Liver (tissue), 3 donors: Measurements from ENCODE around the gene RCAN2.

Experiments
- ATF3 ChIP-seq: IDR thresholded peaks from 2 replicates; pipeline ENCODE4 v1.6.1; 2016; ENCODE audit warnings: antibody characterized with exemption
- CTCF ChIP-seq: fragments of 150-350 bp; IDR thresholded peaks from 2 replicates; pipeline ENCODE4 v1.5.1; 2017; ENCODE audit warnings: improper control_type of control experiment, low read depth, low read length; ENCODE audit not compliant: missing input control
- EGR1 ChIP-seq, 2 donors: IDR thresholded peaks; 2 replicates each; pipeline ENCODE4 v1.6.1; 2016 to 2018; ENCODE audit warnings: antibody characterized with exemption in 2 of 2, low read depth in 2 of 2
- FOXA1 ChIP-seq: IDR thresholded peaks from 2 replicates; pipeline ENCODE4 v1.6.1; 2016; ENCODE audit warnings: antibody characterized with exemption
- GABPA ChIP-seq, 2 donors: IDR thresholded peaks in 1 of 2; conservative IDR thresholded peaks in 1 of 2; 2 replicates each; pipeline ENCODE4 v1.6.1; 2016; ENCODE audit warnings: antibody characterized with exemption in 2 of 2, mild to moderate bottlenecking in 1 of 2, moderate library complexity in 1 of 2
- JUND ChIP-seq, 2 donors: IDR thresholded peaks; 2 replicates each; pipeline ENCODE4 v1.6.1; 2016; ENCODE audit warnings: antibody characterized with exemption in 2 of 2
- MAX ChIP-seq: IDR thresholded peaks from 2 replicates; pipeline ENCODE4 v1.6.1; 2016; ENCODE audit warnings: antibody characterized with exemption
- RAD21 ChIP-seq, 2 donors: IDR thresholded peaks; 2 replicates each; pipeline ENCODE4 v1.6.1; 2016; ENCODE audit warnings: antibody characterized with exemption in 2 of 2, mild to moderate bottlenecking in 2 of 2
- REST ChIP-seq: IDR thresholded peaks from 2 replicates; pipeline ENCODE4 v1.6.1; 2016; ENCODE audit warnings: antibody characterized with exemption, mild to moderate bottlenecking
- RXRA ChIP-seq, 2 donors: IDR thresholded peaks; 2 replicates each; pipeline ENCODE4 v1.6.1; 2017 to 2018; ENCODE audit warnings: antibody characterized with exemption in 2 of 2, mild to moderate bottlenecking in 1 of 2
- SP1 ChIP-seq: IDR thresholded peaks from 2 replicates; pipeline ENCODE4 v1.6.1; 2018; ENCODE audit warnings: antibody characterized with exemption, mild to moderate bottlenecking
- TAF1 ChIP-seq: conservative IDR thresholded peaks from 2 replicates; pipeline ENCODE4 v1.6.1; 2016; ENCODE audit warnings: antibody characterized with exemption, mild to moderate bottlenecking
- YY1 ChIP-seq: IDR thresholded peaks from 2 replicates; pipeline ENCODE4 v1.6.1; 2016; ENCODE audit warnings: antibody characterized with exemption, mild to moderate bottlenecking
- ZBTB33 ChIP-seq: IDR thresholded peaks from 2 replicates; pipeline ENCODE4 v1.6.1; 2016; ENCODE audit warnings: antibody characterized with exemption
- donor health status: healthy.
- donor health status: healthy.

- TF ChIP-seq RAD21 (IDR thresholded peaks at IDR 0.05) (no peak), CTCF (no peak), SP1 (no peak), FOXA1 (no peak), ATF3 (no peak), TAF1 (no peak), ZBTB33 (no peak), YY1 (no peak), JUND (IDR thresholded peaks at IDR 0.05) (no peak), MAX (no peak), REST (no peak), GABPA (IDR thresholded peaks at IDR 0.05 in 1 of 2, conservative IDR thresholded peaks at IDR 0.05 in 1 of 2) (no peak), EGR1 (IDR thresholded peaks at IDR 0.05; ENCODE audit: low read depth in 2 of 2) (no peak), RXRA (IDR thresholded peaks at IDR 0.05) (no peak)
Observed at GRCh38 chr6:46340246-46340645, 151.0 kb downstream of the RCAN2 start.
